HG03460 (cell line): ENCODE data around the gene GALM.

ENCODE experiments used
- ATAC-seq: cut with Tn5 transposase; IDR thresholded peaks from one replicate; pipeline ENCODE4 v1.9.1; 2021; ENCODE audit not compliant: unreplicated experiment

GALM gene

DNA sequence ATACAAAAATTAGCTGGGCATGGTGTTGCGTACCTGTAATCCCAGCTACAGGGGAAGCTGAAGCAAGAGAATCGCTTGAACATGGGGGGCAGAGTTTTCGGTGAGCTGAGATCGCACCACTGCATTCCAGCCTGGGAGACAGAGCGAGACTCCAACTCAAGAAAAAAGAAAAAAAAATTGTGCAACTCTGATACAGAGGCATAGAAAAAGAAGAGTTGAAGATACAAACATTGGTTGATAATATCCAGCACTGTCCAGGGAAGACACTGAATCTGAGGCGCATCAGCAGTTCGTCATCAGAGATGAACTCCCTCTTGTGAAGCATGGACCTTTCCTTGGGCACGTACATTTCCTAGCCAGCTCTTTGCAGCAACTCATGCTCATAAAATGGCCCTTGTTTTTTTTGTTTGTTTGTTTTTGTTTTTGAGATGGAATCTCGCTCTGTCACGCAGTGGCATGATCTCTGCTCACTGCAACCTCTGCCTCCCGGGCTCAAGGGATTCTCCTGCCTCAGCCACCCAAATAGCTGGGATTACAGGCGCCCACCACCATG, 16.7 kb upstream of the GALM start:
- no peak for ATAC-seq

DNA sequence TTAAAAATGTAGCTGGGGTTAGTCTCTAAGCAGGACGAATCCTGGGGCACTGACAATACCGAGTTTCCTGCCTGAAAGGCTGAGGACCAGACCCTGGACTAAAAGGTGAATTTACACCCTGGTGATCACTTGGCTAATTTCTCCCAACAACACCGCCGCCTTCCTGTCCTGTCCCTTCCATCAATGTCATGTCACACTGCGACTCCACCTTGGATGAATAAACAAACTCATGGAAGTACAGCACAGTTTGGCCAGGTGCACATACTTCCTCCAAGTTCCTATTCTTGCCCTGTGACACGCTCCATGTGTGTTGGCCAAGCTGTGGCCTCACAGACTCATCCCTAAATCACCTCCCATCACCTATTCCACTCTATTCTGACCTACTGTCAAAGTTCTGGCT, 15.9 kb upstream of the GALM start:
- ATAC-seq = no peak

DNA sequence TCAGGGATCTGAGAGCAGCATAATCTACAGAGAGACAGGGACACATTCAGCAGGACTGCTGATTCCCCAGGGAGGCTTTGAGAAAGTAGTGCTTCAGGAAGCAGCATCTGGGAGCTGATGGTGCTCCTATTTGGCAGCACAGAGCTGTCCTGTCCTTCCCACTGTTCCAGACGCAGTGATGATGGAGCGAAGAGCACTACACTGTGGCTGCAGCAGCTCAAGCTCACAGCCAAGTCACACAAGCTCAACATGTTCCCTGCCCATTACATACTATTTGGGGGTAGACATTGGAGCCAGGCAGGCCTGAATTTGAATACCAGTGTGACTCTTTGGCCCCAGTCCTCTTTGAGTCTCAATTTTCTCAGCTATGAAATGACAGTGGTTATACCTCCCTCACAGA, 15.2 kb upstream of the GALM start:
- ATAC-seq = no peak

DNA sequence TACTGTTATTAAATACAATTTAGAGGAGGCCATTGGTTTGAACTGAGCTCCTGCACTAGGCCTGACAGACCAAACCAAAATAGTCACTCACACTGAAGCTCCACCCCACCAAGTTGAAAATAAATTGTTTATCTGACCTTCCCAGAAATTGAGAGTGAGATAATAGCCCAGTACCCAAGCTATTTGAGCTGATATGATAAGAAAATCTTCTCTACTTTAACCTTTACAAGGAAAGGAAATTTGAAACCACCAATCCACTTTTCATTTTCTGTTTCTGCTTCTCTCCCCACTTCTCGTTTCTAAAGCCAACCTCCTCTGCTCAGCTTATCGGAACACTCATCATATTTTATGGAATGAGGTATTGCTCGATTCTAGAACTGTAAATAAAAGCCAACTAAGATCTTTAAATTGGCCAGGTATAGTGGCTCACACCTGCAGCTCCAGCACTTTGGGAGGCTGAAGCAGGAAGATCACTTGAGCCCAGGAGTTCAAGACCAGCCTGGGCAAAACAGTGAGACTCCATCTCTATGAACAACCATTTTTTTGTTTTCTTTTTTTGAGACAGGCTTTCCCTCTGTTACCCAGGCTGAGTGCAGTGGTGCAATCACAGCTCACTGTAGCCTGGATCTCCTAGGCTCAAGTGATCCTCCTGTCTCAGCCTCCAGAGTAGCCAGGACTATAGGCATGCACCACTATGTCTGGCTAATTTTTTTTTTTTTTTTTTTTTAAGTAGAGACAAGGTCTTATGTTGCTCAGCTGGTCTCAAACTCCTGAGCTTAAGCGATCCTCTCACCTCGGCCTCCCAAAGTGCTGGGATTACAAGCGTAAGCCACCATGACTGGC, 13.3 kb upstream of the GALM start:
- ATAC-seq = no peak

DNA sequence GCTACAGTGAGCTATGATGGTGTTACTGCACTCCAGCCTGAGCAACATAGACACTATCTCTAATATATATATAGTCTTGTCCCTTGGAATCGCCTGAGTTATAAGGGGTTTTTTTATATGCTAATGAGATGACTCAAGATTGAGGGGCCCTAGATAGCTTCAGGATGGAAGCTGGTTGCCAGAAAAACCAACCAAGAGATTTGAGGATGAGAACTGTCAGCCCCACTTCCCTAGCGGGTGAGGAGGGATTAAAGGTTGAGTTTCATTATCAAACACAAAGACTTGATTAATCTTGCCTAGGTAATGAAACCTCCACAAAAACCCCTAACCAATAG, 12.6 kb upstream of the GALM start:
- ATAC-seq = peak; percentile 21

DNA sequence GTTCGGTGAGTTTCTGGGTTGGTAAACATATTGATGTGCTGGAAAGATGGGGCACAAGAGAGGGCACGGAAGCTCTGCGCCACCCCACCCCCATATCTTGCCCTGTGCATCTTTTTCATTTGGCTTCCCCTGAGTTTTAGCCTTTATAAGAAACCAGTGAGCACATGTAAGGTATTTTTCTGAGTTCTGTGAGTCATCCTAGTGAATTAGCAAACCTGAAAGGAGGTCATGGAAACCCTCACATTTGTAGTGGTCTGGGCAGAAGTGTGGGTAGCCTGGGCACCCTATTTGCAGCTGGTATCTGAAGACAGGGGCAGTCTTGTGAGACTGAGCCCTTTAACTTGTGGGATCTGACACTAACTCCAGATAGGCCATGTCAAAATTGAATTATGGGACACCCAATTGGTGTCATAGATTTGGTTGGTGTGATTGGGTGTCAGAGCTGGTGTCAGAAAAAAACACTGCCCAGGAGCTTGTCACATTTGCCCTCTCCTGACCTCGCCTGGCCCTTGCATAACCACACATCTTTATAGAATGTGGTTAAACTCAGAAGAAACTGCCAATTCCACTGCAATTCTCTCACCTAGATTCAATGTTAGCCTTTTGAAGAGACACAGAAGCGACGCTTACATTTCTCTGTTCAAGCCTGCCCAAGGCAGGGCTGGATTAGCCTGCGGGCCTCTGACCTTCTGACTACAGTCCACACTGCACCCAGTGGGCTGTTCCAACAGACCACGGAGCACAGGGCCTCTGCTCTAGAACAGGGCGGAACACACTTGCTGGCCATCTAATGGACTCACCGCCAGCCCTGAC, 12.0 kb upstream of the GALM start:
- ATAC-seq = peak; percentile 42

DNA sequence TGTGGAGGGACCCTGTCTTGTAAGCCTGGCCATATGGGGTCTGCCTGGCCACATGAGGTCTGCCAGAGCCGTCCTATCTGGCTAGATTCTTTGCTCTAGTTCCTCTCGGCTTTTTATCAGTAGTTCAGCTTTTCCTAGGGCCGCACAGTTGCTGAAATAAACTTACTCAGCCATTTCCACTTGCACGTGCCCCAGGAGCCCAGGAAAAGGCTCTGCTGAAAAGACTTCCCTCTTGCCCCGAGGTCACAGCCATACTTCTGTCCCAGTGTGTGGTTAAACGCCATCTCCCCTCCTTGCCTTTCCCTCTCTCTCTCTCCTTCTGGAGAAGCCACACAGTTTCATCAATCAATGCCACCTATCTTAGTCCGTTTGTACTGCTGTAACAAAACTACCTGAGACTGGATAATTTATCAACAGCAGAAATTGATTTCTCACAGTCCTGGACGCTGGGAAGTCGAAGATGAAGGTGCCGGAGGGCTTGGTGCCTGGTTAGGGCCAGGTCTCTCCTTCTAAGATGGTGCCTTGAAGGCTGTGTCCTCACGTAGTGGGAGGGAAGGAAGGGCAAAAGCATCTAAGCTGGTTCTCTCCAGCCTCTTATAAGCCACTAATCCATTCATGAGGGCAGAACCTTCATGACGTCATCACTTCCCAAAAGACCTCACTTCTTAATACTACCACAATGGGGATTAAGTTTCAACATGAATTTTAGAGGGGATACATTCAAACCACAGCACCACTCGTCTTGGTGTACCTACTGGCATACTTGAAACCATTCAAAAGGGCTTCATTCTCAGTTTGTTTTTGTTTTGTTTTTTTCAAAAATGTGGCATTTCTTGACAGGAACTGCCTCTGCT, 11.2 kb upstream of the GALM start:
- ATAC-seq = no peak

DNA sequence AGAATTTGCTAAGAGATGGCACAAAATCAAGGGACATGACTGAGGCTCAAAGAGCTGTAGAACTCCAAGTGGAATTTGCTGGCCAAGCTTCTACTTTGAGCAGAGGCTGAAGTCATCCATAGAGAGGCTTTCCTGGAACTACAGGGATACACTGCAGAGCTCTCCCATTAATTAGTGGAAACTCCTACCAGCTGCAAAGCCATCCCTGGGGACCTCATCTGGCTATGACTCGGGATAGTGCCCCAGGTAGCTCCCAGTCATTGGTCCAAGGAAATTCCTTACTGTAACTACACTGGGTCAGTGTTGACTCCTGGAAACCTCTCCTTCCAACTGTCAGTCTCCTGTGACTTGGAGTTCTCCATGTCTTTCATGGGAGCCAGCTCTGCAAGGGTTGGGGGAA, 10.5 kb upstream of the GALM start:
- no peak for ATAC-seq

DNA sequence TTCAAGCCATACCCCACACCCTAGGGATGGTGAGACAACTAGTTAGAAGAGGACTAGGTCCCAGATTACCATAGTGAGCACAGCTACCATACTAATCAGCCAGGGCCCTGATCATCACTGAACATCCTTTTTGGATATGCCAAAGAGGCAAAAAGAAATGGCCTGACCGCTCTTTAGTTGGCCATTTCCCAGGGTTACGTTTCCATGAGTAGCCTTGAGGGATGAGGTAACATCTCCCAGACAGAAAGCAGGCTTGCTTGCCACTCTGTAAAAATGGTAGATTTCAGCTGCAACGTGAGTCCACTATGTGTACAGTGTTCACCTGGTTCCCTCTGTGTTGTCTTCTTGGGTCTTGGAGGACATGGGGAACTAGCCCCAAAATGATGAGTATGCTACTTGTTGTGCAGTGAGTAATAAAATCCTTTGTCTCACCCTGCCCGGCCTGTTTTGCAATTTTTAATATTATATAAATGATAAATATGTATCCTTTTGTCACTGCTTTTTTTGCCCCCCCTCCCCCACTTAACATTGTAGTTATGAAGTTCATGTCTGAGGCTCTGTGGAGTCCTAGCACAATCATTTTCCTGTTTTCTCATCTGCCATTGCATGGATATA, 8.9 kb upstream of the GALM start:
- ATAC-seq = no peak

DNA sequence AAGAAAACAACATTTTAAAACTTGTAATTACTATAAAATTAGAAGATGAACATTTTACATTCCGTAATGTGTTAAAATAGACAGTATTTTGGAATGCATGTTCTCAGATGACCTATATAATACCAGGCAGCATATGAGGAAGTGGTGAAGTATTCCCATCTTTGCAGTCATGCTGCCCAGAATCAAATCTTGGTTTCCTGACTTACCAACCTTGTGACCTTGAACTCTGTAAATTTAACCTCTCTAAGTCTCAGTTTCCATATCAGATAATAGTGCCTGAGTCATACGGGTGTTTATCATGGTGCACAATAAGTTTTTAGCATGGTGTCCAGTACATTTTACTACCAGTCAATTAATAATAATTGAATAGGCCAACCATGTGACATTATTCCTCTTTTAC, 7.3 kb upstream of the GALM start:
- no peak for ATAC-seq

DNA sequence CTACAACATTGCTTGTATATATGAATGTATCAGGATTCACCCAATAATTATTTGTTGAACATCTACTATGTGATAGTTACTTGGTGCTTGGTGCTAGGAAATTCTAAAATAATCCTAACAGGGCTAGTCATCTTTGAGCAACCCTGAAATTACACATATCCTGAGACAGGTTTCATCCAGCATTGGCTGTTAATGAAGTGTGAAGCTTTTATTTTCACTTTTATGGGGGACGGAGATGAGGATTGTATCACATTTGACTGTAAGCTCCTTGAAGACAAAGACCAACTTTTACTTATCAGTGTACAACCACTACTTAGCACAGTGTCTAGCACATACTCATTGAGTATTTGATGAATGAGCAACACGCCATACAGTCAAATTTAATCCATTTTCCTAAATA, 6.8 kb upstream of the GALM start:
- ATAC-seq = no peak

DNA sequence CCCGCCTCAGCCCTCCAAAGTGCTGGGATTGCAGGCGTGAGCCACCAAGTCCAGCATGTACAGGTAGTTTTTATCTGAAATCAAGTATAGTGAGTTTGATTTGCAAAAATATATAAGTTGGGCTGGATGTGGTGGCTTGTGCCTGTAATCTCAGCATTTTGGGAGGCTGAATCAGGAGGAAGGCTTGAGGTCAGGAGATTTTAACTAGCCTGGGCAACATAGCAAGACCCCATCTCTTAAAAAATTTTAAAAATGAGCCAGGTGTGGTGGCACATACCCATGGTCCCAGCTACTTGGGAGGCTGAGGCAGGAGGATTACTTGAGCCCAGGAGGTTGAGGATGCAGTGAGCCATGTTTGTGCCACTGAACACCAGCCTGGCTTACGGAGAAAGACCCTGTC, 5.6 kb upstream of the GALM start:
- ATAC-seq = no peak

DNA sequence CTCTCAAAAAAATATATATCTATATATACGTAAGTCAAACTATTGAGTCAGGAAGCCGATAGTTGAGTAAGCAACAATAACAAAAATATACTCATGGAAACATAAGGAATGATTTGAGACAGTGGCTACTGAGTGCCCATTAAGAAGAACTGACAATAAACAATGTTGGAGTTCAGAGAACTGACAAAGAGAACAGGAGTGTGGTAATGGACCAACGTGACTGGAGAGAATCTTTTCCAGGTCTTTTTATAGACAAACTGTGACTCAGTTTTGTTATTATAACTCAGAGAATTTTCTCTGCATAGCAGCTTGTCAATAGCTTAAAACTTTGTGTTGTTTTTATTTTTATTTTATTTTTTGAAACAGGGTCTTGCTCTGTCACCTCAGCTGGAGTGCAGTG, 4.6 kb upstream of the GALM start:
- ATAC-seq = no peak

DNA sequence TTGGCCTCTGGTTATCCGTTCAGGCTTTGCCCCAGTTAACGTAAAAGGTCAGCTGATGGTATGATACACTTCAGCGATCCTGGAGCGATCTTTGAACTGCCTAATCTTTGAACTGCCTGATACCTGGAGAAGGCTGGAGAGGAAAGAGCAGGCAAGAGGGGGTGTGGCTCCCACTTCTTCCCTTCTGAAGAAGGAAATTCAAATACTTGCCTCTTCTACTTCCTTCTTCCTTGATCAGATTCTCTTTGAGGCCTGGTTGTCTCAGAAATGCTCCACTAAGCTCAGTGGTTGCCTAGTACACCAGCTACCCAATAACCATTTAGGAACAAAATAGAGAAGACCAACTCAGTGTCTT, 619 bp downstream of the GALM start:
- peak; percentile 27 for ATAC-seq

DNA sequence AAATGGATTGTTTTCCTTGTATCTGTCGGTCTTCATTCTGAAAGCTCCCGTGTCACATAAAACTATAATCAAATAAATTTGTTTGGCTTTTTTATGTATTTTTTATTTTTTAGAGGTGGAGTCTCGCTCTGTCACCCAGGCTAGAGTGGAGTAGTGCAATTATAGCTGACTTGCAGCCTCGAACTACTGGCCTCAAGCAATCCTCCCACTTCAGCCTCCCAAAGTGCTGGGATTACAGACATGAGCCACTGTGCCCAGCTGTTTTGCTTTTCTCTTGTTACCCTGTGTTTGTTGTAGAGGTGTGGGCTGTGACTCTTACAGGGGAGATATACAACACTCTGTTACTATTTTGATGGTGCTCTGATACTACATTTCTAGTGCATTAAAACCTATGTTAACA, 2.2 kb downstream of the GALM start:
- no peak for ATAC-seq

DNA sequence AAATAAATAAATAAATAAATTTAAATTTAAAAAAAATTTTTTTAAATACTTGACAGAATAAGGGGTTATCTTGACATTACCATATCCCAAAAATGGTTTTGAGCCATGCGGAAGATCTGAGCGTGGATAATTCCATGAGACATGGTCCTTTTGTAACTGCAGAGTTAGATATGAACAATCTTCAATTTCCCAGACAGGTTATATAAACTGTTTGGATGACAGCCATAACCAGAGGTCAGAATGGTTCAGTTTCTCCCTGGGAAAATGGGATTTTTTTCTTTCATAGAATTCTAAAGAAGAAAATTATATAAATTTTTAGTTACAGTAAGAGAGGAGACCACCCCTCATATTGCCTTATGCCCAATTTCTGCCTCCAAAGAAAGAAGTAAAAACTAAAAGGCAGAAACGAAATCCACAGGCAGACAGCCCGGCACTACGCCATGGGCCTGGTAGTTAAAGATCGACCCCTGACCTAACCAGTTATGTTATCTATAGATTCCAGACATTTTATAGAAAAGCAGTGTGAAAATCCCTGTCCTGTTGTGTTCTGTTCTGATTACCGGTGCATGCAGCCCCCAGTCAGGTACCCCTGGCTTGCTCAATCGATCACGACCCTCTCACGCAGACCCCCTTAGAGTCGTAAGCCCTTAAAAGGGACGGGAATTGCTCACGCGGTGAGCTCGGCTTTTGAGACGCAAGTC, 3.0 kb downstream of the GALM start:
- no peak for ATAC-seq

DNA sequence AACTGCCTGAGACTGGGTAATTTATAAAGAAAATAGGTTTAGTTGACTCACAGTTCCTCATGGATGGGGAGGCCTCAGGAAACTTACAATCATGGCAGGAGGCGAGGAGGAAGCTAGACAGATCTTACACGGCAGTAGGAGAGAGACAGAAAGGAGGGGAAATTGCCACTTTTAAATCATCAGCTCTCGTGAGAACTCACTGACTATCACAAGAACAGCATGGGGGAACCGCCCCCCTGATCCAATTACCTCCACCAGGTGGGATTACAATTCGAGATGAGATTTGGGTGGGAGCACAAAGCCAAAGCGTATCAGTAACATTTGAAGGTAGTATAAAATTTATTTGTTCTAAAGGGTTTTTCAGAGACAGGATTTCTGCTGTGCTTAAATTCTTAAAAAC, 5.4 kb downstream of the GALM start:
- ATAC-seq = no peak

DNA sequence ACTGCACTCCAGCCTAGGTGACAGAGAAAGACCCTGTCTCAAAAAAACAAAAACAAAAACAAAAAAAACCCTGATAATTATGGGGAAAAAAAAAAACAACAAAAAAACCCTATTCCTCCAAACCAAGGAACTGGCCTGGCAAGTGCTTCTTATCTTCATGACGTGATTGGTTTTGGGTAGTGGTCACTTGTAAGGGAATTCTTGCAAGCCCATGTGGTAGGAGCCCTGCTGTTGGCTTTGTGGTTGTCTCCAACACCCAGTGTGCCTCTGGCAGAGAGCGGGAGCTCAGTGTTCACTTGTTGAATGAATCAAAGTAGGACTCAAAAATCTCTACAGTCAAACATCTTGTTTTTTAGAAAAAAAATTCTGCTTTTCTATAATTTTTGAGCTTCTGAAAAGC, 6.0 kb downstream of the GALM start:
- no peak for ATAC-seq

DNA sequence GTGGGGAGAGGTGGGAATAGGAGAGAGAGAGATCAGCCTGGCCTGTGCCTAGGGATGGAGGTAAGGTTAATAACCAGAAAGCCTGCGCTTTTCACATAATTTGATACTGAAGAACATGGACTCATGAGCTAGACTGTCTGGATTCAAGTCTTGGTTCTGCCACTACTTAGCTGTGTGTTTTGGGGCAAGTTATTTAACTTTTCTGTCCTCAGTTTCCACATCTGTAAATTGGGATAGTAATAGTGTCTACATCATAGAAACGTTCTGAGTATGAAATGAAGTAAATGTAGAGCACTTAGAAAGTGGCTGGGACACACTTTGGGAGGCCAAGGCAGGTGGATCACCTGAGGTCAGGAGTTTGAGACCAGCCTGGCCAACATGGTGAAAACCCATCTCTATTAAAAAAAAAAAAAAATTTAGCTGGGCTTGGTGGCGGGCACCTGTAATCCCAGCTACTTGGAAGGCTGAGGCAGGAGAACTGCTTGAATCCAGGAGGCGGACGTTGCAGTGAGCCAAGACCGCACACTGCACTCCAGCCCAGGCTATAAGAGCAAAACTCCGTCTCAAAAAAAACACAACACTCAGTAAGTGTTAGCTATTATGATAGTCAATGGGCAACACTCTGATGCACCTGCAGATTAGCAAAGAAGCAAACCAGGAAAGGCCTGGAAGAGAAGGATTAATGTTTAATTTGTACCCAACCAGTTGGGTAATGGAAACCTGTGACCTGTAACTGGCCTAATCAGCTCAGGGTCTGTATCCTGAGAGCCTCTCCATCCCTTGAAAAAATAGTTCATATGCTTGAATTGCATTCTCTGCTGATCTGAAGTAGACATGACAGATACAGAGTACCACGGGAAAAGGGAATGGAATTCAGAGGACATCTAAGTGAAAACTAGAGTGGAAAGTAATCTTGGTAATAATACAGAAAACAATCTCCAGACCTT, 6.8 kb downstream of the GALM start:
- no peak for ATAC-seq
